ENCODE results near the gene VGLL4.
A peak's percentile ranks its signal among the peaks of the same experiment; 100 is the strongest.
"Not testable (repeated sequence)": the region's sequence is repeated elsewhere in the genome, so short reads cannot be mapped to it uniquely, and the experiment has no call there.

The VGLL4 gene

GRCh38 chr3:11546657-11547302 is 96.9 kb downstream of the VGLL4 start:
- DNase-seq = no peak

DNA sequence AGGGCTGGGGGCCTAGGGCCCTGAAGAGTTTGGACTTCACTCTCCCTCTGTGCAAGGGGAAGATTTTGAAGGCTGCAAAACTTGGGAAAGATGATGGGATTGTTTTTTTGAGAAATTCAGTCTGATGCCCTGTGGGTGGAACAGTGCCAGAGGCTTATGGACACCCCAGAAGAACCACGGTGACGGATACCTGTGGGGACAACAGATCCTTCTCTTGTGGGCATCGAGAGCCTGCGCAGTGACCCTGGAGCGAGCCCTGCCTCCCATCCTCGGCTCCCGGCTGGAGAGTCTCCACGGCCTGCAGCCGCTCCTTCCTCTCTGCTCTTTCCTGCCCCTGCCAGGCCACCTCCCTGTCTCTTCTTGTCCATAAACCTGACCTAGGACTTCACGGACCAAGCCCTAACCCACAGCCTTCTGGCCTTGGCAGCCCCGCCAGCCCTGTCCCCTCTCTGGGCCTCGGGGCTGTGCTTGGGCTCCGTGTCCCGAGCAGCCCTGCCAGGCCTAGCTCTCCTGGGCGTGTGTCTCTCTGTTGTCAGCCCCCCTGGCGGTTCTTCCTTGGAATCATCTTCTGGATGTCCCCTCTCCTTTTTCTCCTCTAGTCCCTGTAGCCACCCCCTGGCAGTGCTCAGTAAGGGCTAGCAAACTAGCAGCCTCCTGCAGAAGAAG is 98.4 kb downstream of the VGLL4 start:
- DNase-seq = no peak

GRCh38 chr3:11544412-11545181 is 99.1 kb downstream of the VGLL4 start:
- no peak for DNase-seq

DNA sequence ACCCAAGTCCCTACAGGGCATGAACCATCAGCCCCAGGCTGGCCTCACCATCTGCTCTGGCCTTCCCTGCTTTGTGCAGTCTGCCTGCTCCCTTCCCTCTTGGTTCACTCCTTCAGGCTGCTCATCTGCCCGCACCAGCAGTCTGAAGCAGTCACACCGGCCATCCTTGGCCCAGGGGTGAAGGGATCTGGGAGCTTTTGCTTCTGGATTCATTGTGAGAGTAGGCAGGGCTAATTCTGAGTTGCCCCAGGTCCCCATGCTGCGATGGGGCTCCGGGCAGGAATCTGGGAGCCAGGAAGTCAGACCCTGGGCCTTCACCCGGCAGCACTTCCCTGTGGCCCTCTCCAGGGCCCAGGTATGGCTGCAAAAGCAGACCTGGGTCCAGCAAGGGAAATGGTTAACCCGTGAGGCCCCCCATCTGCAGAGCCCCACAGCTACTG is 99.7 kb downstream of the VGLL4 start:
- DNase-seq = no peak

DNA sequence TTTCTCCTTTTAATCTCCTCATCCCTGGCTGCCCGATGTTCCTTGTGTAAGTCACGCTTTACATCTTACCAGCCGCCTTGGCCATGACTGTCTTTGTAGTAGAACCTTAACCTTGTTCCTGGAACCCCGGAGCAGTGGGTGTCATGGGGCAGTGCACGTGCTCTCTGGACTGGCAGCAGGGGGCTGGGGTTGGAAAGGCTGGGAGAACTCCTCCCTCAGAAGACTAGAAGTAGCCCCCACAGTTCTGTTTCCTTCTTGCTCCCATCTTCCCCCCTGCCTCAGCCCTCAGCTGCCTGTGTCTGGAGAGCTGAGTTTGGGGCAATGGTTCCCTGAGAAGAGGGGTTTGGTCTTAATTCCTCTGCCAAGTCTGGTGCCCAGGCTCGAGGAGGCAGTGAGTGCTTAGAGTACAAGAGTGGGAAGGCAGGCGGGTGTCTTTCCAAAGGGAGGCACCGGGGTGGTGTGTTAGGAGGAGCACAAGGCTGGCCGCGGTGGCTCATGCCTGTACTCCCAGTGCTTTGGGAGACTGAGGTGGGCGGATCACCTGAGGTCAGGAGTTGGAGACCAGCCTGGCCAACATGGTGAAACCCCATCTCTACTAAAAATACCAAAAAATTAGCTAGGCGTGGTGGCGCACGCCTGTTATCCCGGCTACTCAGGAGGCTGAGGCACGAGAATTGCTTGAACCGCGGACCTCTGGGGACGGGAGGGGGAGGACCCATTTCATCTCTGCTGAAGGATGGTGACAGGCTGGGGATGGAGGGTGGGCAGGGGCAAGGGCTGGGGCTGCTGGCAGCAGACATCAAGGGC is 100.4 kb downstream of the VGLL4 start:
- DNase-seq = no peak

DNA sequence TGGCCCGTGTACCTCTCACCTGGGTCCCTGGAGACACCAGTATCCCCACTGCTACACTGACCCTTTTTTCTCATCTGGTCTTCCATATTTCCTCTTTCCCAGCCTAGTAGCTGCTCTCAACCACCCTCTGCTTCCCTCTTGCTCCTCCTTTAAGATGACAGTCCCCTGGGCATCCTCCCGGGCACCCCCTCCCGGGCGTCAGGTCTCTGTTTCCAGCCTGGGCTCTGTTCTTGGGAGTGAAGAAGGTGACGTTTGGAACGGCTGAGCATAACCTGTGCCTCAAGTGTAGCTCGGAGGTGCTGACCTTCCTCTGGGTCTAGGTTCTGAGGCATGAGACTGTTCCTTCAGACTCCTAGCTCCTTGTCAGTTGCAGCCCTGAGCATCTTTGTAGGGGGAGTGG is 101.2 kb downstream of the VGLL4 start:
- no peak for DNase-seq

DNA sequence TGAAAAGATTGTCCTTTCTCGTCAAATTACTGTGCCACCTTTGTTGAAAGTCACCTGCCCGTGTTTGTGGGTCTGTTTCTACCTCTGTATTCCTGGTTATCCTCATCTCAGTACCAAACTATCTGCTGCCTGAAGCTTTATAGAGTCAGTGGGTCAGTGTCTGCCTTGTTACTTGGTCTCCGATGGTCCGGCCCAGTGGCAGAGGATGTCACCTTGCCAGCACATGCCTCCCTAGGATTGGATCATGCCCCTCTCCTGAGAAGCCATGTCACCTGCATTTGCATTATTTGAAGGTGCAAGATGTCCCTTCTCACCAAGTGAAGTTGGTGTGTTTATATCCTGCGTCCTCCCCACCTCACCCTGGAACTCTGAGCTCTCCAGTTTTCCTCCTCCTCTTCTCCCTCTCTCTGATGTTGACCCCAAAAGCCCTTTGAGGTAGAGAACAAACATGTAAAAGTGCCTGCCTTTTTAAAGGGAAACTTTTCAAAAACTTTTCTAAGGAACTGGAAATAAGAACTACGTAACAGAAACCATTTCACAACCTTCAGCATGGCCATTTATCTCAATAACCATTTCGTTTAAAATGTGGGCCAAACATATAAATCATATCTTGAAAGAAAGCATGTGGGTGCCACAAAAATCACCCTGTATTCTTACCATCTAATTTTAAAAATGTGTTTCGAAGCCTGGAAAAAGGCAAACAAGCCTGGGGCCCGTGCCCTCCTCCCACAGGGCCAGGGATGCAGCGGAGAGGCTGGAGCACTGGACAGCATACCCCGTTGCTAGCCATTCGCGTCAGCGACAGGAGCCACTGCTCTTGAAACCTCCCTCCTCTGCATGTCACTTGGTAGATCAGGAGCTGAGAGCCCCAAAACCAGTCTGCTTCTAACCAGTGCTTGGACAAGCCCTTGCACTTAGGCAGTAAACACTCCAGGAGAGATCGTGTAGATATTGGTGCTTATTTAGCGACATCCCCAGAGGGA is 102.1 kb downstream of the VGLL4 start:
- DNase-seq = no peak

DNA sequence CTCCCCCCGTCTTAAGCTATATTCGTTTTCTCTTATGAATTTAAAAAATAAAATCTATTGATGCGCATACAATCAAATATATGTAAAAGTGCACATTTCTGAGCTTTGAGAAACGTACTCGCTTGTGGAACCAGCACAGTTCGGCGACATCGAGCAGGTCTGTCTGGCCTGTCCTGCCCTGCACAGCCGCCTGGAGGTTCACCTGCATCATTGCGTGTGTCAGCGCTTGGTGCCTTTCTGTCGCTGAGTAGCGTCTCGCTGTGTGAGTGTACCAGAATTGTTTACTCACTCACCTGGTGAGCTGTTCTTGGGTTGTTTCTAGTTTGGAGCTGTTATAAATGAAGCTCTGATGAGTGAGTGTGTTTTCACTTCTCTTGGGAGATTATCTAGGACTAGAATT is 104.0 kb downstream of the VGLL4 start:
- DNase-seq = no peak

GRCh38 chr3:11539218-11539617 is 104.5 kb downstream of the VGLL4 start:
- no peak for DNase-seq

DNA sequence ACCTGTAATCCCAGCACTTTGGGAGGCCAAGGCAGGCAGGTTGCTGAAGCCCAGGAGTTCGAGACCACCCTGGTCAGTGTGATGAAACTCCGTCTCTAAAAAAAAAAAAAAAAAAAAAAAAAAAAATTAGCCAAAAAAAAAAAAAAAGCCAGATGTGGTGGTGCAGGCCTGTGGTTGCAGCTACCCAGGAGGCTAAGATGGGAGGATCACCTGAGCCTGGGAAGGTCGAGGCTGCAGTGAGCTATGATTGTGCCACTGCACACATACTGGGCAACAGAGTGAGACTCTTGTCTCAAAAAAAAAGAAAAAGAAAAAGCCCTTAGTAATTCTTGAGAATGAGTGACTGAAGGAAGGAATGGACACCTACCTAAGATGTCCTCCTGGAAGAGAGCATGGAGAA is 105.1 kb downstream of the VGLL4 start:
- DNase-seq = no peak

GRCh38 chr3:11536936-11537612 is 106.6 kb downstream of the VGLL4 start:
- DNase-seq = no peak

DNA sequence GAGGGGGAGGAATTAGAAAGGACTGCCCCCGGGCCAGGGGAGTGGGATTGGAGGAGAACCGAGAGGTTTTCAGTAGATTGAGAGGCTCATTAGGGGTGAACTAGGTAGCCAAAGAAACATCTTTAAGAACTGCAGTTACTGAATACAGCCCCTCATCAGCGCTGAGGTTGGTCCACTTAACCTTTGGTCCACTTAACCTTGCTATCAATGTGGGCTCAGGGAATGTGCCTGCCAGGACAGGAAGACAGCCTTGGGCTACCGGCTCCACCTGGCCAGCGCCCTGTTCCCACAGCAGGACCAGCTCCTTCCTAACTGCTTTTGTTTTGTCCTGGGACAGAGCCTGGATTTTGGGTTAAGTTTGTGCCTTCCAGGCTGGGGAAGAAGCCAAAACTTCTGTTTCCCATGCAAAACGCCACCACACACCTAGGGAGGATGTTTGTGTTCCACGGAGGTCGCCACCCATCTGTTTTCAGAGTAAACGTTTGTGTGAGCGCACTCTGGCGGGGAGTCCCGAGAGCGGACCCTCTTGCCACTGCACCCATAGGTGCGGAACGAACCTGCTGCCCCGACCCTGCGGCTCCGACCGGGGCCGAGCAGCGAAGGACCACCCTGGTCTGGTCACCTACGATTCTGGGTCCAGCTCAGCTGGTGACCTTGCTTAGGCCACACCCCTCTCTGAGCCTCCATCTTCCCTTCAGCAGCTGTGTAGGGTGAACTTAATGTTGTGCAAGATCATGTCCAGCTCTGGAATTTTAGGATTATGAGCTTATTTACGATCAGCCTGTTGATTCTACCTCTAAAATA is 107.4 kb downstream of the VGLL4 start:
- DNase-seq = no peak

GRCh38 chr3:11535243-11535960 is 108.3 kb downstream of the VGLL4 start:
- no peak for DNase-seq

DNA sequence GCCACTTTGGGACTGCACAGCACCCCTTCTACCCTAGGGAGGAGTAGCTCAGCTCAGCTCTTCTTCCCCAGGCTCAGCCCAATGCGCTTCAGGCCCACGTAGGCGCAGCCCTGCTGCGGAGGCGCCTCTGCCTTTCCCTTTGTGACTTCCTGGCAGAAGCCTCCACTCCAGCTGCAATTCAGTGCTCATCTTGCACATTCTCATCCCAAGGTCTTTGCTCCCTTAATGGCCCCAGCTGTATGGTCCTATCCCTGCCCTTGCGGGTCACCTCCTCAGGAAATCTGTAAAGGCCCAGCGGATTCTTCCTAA is 109.0 kb downstream of the VGLL4 start:
- no peak for DNase-seq

- no peak for DNase-seq
Observed at GRCh38 chr3:11534011-11534792, 109.5 kb downstream of the VGLL4 start.

GRCh38 chr3:11532931-11533391 is 110.8 kb downstream of the VGLL4 start:
- no peak for DNase-seq

DNA sequence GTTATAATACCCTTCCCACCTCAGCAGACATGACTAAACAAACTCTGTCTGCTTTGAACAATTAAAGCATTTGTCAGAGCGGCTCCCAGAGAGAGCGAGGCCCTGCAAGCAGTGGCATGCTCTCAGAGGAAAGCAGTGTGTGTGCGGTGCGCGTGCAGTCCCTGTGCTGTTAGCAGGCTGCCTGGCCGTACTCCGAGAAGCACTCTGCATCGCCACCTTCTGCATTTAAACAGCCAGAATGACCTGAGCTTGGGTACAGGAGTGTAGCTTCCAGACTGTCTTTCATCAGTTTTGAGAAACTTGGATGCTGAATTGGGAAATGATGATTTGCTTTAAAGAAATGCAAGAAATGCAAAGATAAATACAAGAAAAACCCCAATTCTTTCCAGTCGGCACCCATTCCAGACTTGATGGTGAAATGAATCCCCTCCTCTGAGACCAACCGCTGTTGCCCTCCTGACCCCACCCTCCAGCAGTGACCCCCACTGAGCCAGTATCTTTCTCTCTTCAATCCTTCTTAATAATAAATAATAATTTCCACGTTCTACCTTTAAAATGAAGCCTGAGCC is 113.5 kb downstream of the VGLL4 start:
- DNase-seq = peak; percentile 70

DNA sequence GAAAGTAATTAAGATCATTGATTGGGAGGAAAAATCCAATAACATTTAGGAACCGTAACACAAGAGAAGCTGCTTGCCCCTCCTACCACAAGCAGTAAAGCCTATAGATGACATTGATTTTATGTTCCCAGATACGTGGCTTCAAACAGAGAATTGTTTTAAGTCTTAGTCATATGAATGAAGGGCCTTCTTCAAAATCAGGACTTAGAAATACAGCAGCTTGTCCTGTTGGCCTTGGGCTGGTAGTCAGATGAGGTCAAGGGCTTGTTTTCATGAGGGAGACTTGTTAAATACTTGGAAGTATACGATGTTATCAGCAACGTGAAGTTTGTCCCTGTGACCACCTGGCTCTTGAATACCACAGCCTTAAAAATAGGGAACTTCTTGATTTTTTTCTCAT is 114.4 kb downstream of the VGLL4 start:
- no peak for DNase-seq

GRCh38 chr3:11526121-11526520 is 117.6 kb downstream of the VGLL4 start:
- not testable (repeated sequence) for DNase-seq

Measured in NCI-H1105 treated with DMSO at 0.1 percent for 48 hours (cell line).